Measurements from ENCODE around the gene GJB2. TPM values are rescaled to one million over a fixed set of nuclear protein-coding genes. Genes with fewer than 3 reads are reported as not detected.

GJB2 gene
- total and polyA plus RNA-seq, 10 donors = 0.14 to 0.77 (median 0.23) TPM; not detected in 4

GRCh38 chr13:20141238-20142022 is 51.3 kb downstream of the GJB2 start:
- Histone ChIP-seq H3K27ac (no peak overlapping the region), H3K4me3 (peak overlapping the region in 2 of 8 donors; percentile 4 to 9), H3K27me3 (replicated peaks in 1 of 7) (peaks cover 0 to 98% (median 36%) of the 10 kb centered on the region in 7 donors), H3K4me1 (peaks cover 0 to 19% (median 9%) of the 10 kb centered on the region in 6 donors), H3K36me3 (no peaks in the 10 kb centered on the region), H3K9me3 (no peaks in the 10 kb centered on the region)
- intact Hi-C loops (cut with DNase I; ENCODE audit: low total_unique reads) = no loop called here
- no peak for DNase-seq
- no peak for TF ChIP-seq POLR2A (IDR thresholded peaks at IDR 0.05)
- 61 to 70% (median 65%) methylated on average over 11 to 14 of the region's 14 CpGs for WGBS, 5 donors

- intact Hi-C loops (cut with DNase I; ENCODE audit: low total_unique reads) = no loop called here
- no peak overlapping the region for H3K4me3 ChIP-seq
- H3K36me3 ChIP-seq = no peaks in the 10 kb centered on the region
- no peak overlapping the region for H3K27ac ChIP-seq
- H3K9me3 ChIP-seq = no peaks in the 10 kb centered on the region
- no peak for DNase-seq
- WGBS, 5 donors = 63 to 89% (median 70%) methylated on average over 4 of the region's 4 CpGs
- H3K27me3 ChIP-seq (replicated peaks in 1 of 7) = peaks cover 0 to 98% (median 44%) of the 10 kb centered on the region in 7 donors
- TF ChIP-seq, protein P1, sequence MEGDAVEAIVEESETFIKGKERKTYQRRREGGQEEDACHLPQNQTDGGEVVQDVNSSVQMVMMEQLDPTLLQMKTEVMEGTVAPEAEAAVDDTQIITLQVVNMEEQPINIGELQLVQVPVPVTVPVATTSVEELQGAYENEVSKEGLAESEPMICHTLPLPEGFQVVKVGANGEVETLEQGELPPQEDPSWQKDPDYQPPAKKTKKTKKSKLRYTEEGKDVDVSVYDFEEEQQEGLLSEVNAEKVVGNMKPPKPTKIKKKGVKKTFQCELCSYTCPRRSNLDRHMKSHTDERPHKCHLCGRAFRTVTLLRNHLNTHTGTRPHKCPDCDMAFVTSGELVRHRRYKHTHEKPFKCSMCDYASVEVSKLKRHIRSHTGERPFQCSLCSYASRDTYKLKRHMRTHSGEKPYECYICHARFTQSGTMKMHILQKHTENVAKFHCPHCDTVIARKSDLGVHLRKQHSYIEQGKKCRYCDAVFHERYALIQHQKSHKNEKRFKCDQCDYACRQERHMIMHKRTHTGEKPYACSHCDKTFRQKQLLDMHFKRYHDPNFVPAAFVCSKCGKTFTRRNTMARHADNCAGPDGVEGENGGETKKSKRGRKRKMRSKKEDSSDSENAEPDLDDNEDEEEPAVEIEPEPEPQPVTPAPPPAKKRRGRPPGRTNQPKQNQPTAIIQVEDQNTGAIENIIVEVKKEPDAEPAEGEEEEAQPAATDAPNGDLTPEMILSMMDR (IDR thresholded peaks at IDR 0.05 in 8 of 11, conservative IDR thresholded peaks at IDR 0.05 in 3 of 11) = no peak
- TF ChIP-seq POLR2AphosphoS5 (IDR thresholded peaks at IDR 0.05) (no peak), POLR2A (IDR thresholded peaks at IDR 0.05) (no peak)
- peaks cover 0 to 19% (median 9%) of the 10 kb centered on the region in 6 donors for H3K4me1 ChIP-seq
Measured at GRCh38 chr13:20140487-20140886, 52.3 kb downstream of the GJB2 start.

GRCh38 chr13:20137875-20138274 is 54.9 kb downstream of the GJB2 start:
- 60 to 80% (median 66%) methylated on average over 2 of the region's 2 CpGs for WGBS, 5 donors
- peaks cover 0 to 99% (median 42%) of the 10 kb centered on the region in 7 donors for H3K27me3 ChIP-seq (replicated peaks in 1 of 7)

More at GRCh38 chr13:20137875-20138274, 54.9 kb downstream of the GJB2 start:
- no peaks in the 10 kb centered on the region for H3K36me3 ChIP-seq
- peaks cover 0 to 19% (median 9%) of the 10 kb centered on the region in 6 donors for H3K4me1 ChIP-seq
- TF ChIP-seq POLR2A (IDR thresholded peaks at IDR 0.05) (no peak), POLR2AphosphoS5 (IDR thresholded peaks at IDR 0.05) (no peak)
- TF ChIP-seq, protein P1 (IDR thresholded peaks at IDR 0.05 in 8 of 11, conservative IDR thresholded peaks at IDR 0.05 in 3 of 11) = no peak
- H3K4me3 ChIP-seq = no peak overlapping the region
- intact Hi-C loops (cut with DNase I; ENCODE audit: low total_unique reads) = no loop called here
- H3K9me3 ChIP-seq = no peaks in the 10 kb centered on the region
- no peak for DNase-seq
- no peak overlapping the region for H3K27ac ChIP-seq

Other genes with a start within 250 kb of the GJB2 start
- gene ZMYM2, start 234.2 kb downstream of the GJB2 start, total RNA-seq = 100 to 1,000 TPM in 4 of 7 donors, 10 to 100 TPM in 3; 77.2 to 125 (median 107) TPM
- 10 to 100 TPM; 17.8 to 26.3 (median 22.1) TPM for gene ZMYM2, start 234.2 kb downstream of the GJB2 start, polyA plus RNA-seq
- gene GJA3, start 31.9 kb downstream of the GJB2 start, total RNA-seq = under 1 TPM; 0.12 to 0.43 (median 0.26) TPM
- under 1 TPM; 0.15 to 0.26 (median 0.24) TPM for gene GJA3, start 31.9 kb downstream of the GJB2 start, polyA plus RNA-seq
- 1 to 10 TPM in 2 of 7 donors, under 1 TPM in 2, not detected in 3; 0.28 to 2.5 (median 0.78) TPM for gene GJB6, start 39.4 kb upstream of the GJB2 start, total RNA-seq
- under 1 TPM; 0.17 to 0.30 (median 0.22) TPM for gene GJB6, start 39.4 kb upstream of the GJB2 start, polyA plus RNA-seq